NCI-H146 treated with DMSO at 0.1 percent for 48 hours (cell line): Measurements from ENCODE around the gene IMPA2.
A peak's percentile ranks its signal among the peaks of the same experiment; 100 is the strongest.
"Not testable (repeated sequence)": the region's sequence is repeated elsewhere in the genome, so short reads cannot be mapped to it uniquely, and the experiment has no call there.

Experiments used
- DNase-seq: peaks from one replicate; lab custom pipeline; 2025; ENCODE audit not compliant: unreplicated experiment; lab: John Stamatoyannopoulos, UW

Gene IMPA2

DNA sequence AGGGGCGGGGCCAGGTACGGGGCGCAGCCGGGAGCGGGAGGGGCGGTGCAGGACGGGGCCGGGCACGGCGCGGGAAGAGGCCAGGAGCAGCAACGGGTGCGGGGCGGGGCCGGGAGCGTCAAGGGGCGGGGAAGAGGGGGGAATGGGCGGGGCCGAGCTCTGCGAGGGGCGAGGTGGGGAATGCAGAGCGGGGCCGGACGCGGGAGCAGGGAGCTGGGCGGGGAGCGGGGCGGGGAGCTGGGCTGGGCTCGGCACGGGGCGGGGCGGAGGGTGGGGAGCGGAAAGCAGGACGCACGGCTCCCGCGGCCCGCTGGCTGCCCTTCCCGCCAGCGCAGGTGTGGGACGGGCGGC is at the start of gene IMPA2:
Gene IMPA2 (plus strand): TSS at position 316 of the 351 bp plus-strand sequence. CDS start 163 bp downstream, outside the sequence.
- no peak for DNase-seq

DNA sequence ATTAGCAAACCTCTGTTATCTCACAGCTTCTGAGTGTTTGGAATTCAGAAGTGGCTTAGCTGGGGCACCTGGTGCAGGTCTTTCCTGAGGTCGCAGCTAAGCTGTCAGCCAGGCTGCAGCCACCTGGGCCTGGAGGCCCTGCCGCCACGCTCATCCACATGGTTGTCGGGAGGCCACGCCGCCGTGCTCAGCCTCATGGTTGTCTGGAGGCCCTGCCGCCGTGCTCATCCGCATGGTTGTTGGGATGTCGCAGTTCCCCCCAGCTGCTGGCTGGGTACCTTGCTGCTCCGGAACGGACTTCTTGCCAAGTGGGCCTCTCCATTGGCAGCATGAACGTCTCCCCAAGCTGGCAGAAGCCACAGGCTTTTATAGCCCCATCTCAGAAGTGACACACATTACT is 48.9 kb upstream of the IMPA2 start:
- no peak for DNase-seq

DNA sequence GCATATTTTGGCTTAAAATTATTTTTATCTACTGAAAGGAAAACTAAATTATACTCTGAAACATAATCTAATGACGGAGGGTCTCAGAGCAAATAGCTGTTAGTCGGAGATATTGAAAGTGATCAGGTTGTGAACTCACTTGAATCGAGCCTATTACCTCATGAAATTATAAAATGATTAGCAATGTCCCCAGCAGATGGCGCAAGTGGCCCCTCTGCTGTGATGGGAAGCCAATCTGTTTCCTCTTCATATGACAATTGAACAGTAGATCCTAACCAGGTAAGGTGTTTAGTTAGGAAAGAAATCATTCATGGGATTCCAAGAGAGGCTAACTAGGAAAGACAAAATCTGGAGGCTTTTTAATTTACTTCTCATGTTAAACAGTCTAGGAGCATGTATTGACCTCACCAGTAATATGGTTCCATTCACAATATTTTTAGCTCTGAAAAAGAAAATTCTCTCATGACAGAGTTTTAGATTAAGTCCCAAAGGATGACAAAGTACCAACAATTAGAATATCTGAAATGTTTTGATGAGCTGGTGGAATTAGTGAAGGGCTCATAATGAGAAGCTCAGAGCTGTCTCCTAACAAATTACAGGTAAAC is 43.3 kb upstream of the IMPA2 start:
- peak; percentile 73 for DNase-seq

DNA sequence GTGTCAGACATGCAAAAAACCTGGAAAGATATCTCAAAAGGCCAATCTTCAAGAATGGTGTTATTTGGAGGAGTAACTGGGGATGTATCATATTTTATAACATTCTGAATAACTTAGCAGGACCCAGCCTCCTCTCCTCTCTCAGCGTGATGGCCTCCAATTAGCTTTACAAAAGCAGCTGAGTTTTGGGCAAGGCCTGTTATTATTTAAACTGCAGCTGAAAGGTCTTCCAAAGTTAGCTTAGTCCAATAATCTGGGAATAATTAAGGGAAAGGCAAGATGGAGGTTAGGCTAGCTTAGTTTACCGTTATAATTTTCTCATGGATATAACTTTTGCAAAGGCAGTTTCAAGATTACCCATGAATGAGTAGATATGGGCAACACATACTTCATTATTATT is 40.4 kb upstream of the IMPA2 start:
- DNase-seq = no peak

DNA sequence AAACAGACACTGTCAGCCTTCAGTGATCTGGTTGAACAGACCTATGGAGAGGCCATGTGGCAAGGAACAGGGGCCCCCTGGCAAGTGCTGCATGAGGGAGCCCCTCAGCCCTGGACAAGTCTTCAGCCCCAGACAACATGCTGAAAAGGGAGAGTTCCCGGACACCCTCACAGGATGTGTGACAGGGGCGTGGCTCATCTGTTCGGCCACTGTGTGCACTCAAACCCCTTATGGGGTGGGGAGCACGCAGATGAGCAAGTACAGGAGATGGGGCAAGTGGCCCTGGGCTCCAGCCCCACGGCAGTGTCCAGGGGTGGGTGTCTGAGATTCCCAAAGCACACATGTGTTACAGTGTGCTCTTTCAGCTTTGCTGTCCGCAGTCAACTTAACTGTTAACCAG is 37.8 kb upstream of the IMPA2 start:
- no peak for DNase-seq

DNA sequence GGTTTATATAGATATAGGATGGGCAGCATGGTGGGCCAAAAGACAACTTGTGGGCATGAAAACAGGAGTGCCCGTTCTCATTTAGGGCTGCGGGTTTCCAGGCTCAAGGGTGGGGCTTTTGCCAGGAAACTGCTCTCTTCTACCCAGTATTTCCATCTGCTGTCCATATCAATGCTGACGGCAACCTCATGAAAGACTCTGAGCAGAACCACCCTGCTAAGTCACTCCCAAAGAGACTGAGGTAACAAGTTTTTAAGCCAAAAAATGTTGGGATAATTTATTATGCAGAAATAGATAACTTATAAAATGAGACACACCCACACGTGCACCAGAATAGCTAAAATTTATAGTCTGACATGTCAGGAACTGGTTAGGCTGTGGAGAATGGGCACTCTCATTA is 37.1 kb upstream of the IMPA2 start:
- no peak for DNase-seq

DNA sequence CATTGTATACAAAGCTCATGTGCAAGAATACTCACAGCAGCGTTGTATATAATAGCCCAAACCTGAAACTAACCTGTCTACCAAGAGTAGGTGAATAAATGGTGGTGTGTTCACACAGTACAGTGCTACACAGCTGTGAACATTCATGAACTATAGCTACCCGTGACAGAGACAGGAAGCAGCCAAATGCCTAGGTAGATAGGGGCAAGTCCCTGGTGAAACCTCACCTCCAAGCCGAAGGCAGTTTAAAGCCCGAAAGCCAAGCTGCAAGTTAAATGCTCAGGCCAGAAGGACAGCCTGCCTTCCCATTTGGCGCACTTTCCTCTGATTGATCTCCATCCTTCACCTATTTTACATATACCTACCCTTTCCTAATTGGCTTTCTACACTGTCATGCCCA is 36.5 kb upstream of the IMPA2 start:
- no peak for DNase-seq

DNA sequence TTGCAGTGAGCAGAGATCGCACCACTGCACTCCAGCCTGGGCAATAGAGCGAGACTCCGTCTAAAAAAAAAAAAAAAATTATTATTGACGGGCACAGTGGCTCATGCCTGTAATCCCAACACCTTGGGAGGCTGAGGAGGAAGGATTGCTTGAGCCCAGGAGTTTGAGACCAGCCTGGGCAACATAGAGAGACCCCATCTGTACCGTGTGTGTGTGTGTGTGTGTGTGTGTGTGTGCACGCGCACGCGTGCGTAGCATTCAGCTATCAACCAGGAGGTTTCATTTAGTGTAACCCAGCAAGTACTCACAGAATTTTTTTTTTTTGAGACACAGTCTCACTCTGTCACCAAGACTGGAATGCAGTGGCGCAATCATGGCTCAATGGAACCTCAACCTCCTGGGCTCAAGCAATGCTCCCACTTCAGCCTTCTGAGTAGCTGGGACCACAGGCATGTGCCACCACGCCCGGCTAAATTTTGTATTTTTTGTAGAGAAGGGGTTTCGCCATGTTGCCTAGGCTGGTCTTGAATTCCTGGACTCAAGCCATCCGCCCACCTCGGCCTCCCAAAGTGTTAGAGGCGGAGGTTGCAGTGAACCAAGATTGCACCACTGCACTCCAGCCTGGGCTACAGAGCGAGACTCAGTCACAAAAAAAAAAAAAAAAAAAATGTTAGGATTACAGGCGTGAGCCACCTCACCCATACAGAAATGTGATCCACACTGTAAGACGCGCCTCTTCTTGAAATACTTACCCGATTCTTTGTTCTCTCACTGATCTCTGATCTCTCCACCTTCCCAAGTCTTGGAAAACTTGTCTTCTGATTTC is 35.3 kb upstream of the IMPA2 start:
- not testable (repeated sequence) for DNase-seq

DNA sequence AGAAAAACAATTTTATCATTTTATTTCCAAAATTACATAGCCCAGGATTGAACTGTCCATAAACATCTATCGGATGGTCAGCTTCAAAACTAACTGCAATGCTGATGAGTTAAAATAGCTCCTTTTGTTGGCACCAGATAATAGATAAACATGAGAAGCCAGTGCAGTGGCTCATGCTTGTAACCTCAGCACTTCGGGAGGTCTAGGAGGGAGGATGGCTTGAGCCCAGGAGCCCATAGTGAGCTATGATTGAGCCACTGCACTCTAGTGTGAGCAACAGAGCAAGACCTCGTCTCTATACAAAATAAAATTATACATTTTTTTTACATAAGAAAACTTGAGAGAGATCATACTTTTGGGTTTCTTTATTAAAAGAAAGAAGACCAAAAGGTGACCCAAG is 34.6 kb upstream of the IMPA2 start:
- no peak for DNase-seq

DNA sequence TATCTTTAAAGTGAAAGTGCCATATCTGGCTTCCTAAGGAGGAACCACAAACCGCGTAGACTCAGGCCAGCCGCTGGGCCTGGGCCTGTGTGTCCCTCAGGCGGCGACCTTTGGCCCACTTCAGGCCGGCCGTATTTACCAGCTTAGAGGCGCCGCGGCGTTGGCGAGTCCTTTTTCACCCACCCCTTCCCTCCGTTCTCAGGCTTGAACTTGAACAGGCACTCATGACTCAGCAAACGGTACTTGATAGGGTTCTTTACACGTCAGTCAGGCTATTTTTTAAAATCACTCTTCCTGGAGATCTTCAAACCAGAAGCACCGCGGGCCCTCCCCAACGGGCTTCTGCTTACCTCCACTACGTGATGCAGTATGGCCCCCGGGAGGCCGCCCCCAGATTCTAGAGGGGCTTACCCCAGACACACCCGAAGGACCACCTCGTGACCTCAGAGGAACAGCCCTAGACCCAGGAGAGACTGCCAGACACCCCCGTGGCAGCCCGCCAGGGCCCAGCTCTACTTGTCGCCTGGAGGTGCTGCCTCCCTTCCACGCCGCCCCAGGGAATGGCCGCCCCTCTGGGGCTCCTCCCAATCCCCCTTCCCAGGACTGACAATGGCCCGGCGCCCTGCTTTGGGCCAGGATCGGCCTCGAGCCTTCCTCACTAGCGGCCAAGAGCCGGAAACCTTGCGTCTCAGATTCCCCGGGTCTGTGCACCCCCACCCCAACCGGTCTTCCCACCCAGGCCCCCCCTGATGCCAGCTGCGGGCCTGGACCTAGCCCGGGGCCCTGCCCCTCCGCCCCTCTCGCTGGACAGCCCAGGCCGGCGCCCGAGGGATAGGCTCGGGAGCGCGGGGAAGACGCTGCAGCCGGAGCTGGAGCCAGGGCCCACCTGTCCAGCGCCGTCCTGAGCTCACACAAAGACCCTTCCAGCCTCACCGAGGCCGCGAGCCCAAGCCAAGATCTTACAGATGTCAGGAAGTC is 33.8 kb upstream of the IMPA2 start:
- no peak for DNase-seq

DNA sequence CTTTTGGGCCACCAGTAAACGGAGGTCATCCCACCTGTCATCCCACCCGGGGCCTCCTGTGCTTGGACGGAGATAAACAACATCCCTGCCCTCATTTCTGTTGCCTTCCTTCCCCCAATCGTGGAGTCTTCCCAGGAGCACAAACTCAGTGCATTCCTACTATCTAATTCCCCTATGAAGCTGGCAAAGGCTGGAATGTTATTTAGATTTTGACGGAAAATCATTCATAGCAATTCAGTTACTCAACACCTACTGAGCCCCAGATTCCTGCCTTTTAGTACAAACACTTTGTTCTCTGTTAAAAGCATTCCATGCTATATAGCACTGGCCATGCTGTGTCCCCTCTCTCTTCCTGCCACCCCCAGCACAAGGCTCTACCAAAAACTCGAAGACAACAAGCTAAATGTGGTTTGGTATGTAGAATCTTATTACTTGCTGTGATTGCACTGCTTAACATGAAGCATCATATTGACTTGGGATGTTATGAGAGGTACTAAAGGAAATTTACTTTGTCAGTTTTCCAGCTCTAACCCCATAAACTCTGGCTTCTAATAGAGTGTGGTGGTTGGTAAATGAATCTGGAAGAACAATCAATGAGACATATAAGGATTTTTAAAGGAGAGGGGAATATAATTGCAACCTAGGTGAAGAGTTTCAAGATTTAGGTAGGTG is 32.3 kb upstream of the IMPA2 start:
- DNase-seq = no peak

DNA sequence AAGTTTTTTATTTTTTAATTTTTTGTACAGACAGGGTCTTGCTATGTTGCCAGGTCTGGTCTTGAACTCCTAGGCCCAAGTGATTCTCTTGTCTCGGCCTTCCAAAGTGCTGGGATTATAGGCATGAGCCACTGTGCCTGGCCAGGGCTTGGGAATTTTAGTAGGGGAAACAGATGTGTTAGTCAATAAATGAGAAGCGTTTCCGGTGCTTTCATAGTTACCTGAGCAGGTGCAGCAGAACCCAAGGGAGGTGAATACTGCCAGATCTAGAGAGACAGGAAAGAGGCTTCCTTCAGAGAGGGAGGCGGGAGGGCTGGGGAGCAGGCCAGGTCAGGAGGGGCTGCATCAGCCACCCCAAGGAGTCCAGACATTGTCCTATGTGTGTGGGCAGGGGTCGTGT is 30.5 kb upstream of the IMPA2 start:
- DNase-seq = peak; percentile 59

DNA sequence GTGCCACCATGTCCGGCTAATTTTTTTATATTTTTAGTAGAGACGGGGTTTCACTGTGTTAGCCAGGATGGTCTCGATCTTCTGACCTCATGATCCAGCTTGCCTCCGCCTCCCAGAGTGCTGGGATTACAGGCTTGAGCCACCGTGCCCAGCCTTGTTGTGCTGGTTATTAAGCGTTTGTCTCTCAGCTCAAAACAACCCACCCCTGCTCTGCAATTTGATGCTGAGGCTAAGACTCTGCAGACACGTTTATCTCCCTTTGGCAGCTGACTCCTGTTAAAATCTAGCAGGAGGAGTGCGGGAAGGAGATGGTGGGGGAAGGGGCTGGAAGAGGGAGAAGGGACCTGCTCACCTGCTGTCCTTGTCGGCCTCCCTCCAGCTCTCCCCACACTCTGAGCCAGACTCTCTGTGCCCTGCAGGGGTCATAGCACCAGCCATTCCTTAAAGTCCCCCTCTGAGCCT is 29.9 kb upstream of the IMPA2 start:
- peak; percentile 24 for DNase-seq

DNA sequence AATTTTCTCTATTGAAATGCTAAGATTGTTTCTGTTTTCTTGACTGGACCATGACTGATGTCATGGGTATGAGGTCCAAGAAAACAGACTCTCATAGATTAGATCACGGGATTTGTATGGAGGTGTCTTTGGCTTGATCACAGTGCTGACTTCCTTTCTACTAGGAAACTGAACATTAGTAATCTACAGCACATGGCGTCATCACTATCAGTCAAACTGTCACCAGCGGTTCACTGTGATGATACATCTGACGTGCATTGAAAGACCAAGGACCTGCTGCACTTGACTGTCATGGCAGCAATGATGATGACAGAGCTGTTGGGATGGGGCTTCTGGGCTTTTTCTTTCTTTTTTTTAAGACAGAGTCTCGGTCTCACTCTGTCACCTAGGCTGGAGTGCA is 28.2 kb upstream of the IMPA2 start:
- DNase-seq = no peak

DNA sequence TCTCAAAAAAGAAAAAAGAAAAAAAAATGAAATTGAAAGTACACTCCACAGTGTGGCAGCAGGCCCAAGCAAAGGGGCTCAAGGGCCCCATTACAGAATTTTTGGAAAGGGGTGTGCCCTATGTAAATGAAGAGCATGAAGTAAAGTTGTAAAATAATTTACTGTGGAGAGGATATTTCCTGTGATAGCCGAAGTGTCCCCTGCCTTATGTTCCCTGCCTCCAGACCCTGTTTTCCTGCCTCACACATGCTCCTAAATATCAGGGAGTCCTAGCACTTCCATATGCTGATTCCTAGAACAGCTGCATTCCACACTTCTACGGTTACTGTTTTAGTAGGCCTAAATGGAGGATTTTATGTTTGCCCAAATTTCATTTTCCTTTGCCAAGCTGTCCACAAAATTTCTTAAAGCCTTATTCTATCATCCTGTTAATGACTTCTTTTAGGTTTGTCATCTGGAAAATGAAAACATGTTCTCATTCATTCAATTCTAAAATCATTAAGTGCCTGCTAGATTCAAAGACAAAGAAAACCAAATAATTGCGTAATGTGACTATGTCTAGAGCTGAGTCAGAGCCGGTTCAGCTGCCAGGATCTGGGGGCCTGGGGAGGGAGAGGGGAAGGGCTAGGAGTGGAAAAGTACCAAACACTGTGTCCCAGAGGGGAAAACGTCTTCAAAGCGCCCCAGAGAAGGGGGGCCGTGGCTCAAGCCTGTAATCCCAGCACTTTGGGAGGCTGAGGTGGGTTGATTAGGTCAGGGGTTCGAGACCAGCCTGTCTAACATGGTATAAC is 25.9 kb upstream of the IMPA2 start:
- no peak for DNase-seq

DNA sequence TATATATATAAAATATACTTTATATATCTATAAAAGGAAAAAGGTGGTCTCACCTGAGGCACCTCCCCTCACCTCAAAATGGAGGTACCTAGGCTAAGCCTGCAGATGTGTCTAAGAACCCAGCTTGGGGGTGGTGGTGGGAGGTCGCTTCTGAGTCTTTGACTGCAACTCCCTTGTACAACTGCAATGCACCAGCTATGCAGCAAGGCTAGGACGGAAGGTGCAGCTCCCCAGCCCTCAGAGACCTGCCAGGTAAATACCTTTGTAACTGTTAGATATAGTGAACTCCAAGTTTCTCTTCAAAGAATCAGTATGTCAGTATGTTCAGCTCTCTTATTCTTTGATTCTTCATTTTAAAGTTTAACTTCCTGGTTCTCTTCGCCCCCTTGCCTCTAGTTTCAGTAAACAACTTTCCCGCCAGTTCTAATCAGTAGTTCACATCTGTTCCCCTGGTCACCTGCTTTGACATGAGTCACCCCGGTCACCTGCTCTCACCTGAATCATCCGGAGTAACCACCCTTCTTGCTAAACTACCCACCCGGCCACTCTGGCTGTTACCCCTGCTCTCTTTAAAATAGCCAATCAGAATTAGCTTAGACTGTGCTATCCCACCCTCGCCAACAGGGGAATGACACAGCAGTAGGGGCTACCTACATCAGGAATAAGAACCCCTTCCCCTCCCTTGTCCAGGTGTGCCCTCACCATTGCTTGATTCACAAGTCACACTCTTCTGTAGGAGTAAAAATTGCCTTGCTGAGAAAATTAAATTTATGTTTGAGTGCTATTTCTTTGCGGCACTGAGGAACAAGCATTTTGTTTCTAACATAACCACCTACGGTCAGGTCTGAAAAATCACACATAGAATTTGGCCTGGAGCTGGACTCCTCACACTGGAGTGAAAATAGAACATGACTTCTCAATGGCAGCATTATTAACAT is 24.7 kb upstream of the IMPA2 start:
- no peak for DNase-seq

DNA sequence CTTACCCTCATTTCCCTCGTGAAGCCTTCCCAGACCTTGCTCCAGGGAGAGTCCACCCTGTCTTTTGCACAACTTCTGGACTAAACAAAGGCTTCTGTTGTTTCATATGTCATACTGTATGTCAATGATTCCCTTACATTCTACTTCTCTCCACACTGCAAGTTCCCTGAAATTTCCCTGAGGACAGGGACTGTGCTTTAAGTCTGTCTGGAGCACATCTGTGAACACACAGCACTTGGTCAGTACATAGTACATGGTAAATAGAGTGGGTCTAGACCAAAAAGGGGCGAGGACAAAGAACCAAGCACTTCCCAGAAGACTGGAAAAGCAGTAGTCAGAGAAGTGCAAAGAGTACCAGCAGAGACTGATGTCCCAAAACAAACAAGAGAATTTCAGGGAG is 23.7 kb upstream of the IMPA2 start:
- DNase-seq = no peak

DNA sequence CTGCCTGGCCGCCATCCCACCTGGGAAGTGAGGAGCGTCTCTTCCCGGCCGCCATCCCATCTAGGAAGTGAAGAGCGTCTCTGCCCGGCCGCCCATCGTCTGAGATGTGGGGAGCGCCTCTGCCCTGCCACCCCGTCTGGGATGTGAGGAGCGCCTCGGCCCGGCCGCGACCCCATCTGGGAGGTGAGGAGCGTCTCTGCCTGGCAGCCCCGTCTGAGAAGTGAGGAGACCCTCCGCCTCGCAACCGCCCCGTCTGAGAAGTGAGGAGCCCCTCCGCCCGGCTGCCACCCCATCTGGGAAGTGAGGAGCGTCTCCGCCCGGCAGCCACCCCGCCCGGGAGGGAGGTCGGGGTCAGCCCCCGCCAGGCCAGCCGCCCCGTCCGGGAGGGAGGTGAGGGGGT is 21.7 kb upstream of the IMPA2 start:
- DNase-seq = not testable (repeated sequence)

DNA sequence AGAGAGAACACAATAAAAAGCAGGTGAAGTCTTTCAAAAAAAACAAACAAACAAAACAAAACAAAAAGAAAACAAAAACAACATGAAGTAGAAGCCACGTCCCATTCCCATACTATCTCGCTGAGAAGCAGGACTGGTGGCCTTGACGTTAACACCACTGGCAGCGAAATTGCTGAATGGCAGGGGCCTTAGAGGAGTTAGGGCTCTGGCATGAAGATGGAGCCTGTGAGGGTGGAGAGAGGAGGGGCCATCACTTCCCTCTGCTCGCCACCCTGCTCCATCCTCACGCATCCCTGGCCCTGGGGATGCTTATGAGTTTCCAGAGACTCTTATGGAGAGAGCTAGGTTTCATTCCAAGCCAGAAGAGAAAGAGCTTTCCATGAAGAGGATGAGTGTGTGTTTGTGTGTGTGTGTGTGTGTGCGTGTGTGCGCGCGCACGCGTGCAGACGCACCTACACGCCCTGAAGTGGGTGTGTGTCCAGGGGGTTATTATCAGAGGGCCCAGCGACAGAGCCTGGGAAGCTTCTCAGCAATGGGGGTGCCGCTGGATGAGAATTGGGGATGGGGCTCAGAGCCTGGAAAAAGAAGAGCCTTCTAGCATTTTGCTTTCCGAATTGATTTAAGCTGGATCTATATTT is 20.4 kb upstream of the IMPA2 start:
- no peak for DNase-seq
